ENCODE measurements around the gene FTCDNL1.

FTCDNL1 gene

DNA sequence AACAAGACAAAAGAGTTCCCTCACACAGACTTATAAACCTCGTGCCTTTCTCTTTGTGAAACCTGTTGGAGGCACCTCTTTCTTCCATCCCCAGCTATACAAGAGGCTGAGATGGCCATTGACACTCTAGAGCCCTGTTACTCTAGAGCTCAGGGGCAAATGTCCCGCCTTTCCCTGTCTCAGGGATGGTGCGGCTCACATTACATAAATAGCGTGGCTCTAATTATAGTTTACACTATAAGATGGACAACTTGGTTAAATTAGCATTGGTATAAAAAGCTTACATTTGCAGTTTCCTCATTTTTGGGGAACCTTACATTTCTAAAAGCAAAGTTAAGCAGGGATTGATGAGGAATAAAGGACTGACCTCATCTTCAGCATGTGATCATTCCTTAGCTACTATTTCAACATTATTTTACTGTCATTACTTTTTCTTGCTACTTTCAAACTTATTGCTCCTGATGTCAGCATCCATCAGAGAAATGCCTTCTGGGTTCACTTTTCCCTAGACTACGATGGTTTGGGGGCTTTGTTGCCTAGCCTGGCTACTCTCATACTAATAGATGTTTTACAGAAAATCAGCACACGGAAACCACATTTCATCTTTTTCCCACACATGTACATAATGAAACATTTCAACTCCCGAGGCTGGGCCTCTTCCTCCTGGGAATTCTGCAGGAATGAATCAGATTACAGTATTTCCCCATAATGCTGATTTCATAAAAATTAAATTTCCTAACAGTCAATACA, 40.4 kb downstream of the FTCDNL1 start:
- H3K27ac ChIP-seq: no peak overlapping the region
- no peak for TF ChIP-seq ZFX (IDR thresholded peaks at IDR 0.05; ENCODE audit: borderline replicate concordance)
- TF ChIP-seq CTCF (IDR thresholded peaks at IDR 0.05): no peak

DNA sequence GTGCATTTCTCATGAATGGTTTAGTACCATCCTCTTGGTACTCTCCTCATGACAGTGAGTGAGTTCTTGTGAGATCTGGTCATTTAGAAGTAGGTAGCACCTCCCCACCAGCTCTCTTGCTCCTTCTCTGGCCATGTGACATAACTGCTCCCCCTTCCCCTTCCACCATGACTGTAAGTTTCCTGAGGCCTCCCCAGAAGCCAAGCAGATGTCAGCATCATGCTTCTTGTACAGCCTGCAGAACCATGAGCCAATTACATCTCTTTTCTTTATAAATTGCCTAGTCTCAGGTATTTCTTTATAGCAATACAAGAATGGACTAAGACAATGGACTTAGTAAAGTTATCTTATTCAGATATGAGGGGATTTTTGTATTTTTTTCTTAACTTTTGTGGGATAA, 43.0 kb downstream of the FTCDNL1 start:
- no peak for TF ChIP-seq CTCF (IDR thresholded peaks at IDR 0.05)
- TF ChIP-seq ZFX (IDR thresholded peaks at IDR 0.05; ENCODE audit: borderline replicate concordance): no peak

DNA sequence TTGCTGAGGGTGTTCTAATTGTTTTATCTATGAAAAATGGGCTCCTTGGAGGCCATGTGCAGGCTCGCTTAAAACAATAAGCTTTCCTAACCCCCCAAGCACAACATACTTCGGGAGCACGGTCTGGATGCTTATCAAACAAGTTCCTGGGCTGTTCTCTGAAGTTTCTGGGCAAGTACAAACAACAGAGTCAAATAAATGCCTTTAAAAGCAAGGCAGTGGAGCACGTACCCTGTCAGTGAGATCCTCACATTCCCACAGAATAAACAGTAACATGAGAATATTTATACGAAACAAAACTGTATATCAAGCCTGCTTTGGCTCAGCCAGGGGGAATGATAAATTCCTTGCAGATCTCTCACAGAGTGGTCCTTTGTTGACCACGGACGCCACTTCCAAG, 44.8 kb downstream of the FTCDNL1 start:
- TF ChIP-seq ZFX (IDR thresholded peaks at IDR 0.05; ENCODE audit: borderline replicate concordance): no peak
- no peak for TF ChIP-seq CTCF (IDR thresholded peaks at IDR 0.05)

More for the DNA sequence above, 43.0 kb downstream of the FTCDNL1 start:
- no peak overlapping the region for H3K27ac ChIP-seq

GRCh38 chr2:199804831-199805230, 46.2 kb downstream of the FTCDNL1 start:
- H3K27ac ChIP-seq: no peak overlapping the region
- TF ChIP-seq CTCF (IDR thresholded peaks at IDR 0.05): no peak
- no peak for TF ChIP-seq ZFX (IDR thresholded peaks at IDR 0.05; ENCODE audit: borderline replicate concordance)

More for the DNA sequence above, 44.8 kb downstream of the FTCDNL1 start:
- no peak overlapping the region for H3K27ac ChIP-seq

- no peak overlapping the region for H3K27ac ChIP-seq
- no peak for TF ChIP-seq ZFX (IDR thresholded peaks at IDR 0.05; ENCODE audit: borderline replicate concordance)
- no peak for TF ChIP-seq CTCF (IDR thresholded peaks at IDR 0.05)
These were observed 52.0 kb downstream of the FTCDNL1 start for GRCh38 chr2:199798831-199799580.

DNA sequence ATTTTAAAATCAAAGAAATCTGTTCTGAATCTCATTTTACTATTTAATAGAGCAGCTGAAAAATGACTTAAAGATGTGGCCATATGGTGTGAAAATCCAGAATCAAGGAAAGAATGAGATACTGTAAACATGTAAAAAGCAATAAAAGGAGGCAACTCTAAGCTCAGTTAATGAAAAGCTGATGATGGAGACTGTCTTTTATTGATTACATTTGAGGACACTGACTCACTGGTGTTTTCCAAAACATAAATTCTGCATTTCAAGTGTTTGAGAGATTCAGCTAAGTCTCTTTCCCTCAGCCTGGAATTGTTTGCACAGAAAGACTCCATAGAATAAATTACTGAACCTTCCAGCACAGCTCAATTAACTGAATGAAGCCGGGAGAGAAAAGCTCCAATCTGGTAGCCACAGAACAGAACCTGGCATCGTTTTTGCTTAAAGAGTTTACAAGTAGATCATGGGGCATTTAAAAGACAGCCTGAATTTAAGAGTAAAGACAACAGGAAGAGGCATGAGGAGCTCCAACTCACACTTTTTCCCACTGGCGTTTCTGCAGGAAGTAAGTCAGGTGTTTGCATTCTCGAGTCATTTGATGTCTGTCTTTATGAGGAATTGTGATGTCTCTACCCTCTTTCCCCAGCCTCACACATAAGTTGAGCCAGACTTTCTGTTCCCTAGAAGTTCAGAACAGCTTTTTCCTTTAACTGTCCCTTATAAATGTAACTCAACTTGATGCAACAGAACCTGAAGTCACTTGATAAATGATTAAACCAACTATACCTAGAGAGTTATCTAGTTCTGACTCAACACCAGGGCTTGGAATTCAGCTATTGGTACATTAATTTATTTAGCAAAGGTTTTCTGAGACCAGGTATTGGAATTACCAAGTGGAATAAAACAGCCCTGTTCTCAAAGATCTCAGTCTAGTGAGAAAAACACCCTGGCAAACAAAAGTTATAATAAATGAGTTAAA, 53.3 kb downstream of the FTCDNL1 start:
- no peak overlapping the region for H3K27ac ChIP-seq
- TF ChIP-seq CTCF (IDR thresholded peaks at IDR 0.05) (no peak), ZFX (IDR thresholded peaks at IDR 0.05; ENCODE audit: borderline replicate concordance) (no peak)

Data from 22Rv1 (cell line).